Neuronal stem cell (in vitro differentiated cells): ENCODE results near the gene AHRR.
"Not testable (repeated sequence)": the region's sequence is repeated elsewhere in the genome, so short reads cannot be mapped to it uniquely, and the experiment has no call there.

ENCODE experiments used
- DNase-seq: peaks from one replicate; pipeline ENCODE4 v3.0.0-alpha.2; 2013; ENCODE audit warnings: low spot score
- H2AFZ ChIP-seq: one replicate; pipeline ENCODE4 v1.6.1; 2013; ENCODE audit warnings: mild to moderate bottlenecking, low read length, inconsistent platforms
- H2AK5ac ChIP-seq: 2 replicates; pipeline ENCODE4 v1.6.1; 2013; ENCODE audit warnings: low read depth, mild to moderate bottlenecking, inconsistent platforms, low read length, moderate library complexity, mixed read lengths
- H2BK120ac ChIP-seq: 2 replicates; pipeline ENCODE4 v1.6.1; 2013; ENCODE audit warnings: low read depth, mild to moderate bottlenecking, inconsistent platforms, low read length, moderate library complexity, mixed read lengths
- H2BK12ac ChIP-seq: one replicate; pipeline ENCODE4 v1.6.1; 2013; ENCODE audit warnings: low read length, inconsistent platforms
- H2BK15ac ChIP-seq: 2 replicates; pipeline ENCODE4 v1.6.1; 2013; ENCODE audit warnings: mild to moderate bottlenecking, low read length, inconsistent platforms, mixed read lengths
- H2BK5ac ChIP-seq: one replicate; pipeline ENCODE4 v1.6.1; 2013; ENCODE audit warnings: inconsistent platforms, mild to moderate bottlenecking, low read length, moderate library complexity
- H3K14ac ChIP-seq: one replicate; pipeline ENCODE4 v1.6.1; 2013; ENCODE audit warnings: low read length, inconsistent platforms
- H3K18ac ChIP-seq: 2 replicates; pipeline ENCODE4 v1.6.1; 2013; ENCODE audit warnings: low read length, inconsistent platforms
- H3K23ac ChIP-seq: 2 replicates; pipeline ENCODE4 v1.6.1; 2013; ENCODE audit warnings: low read depth, mild to moderate bottlenecking, mixed read lengths, low read length, inconsistent platforms; ENCODE audit not compliant: poor library complexity
- H3K27ac ChIP-seq: replicated peaks from 3 replicates; pipeline ENCODE4 v1.5.1; 2013; ENCODE audit warnings: low read length, inconsistent platforms
- H3K27me3 ChIP-seq, 3 experiments: 2 replicates each; pipeline ENCODE4 v1.6.1; 2013; ENCODE audit warnings: low read length in 3 of 3, mild to moderate bottlenecking in 2 of 3, inconsistent platforms in 1 of 3, low read depth in 1 of 3, mixed read lengths in 1 of 3, moderate library complexity in 1 of 3; ENCODE audit not compliant: control insufficient read depth in 3 of 3, insufficient read depth in 3 of 3
- H3K36me3 ChIP-seq, 2 donors: replicated peaks in 1 of 2; 2 replicates each; pipeline ENCODE4 v1.6.1; 2013; ENCODE audit warnings: low read length in 2 of 2; ENCODE audit not compliant: control insufficient read depth in 2 of 2, insufficient read depth in 2 of 2
- H3K4ac ChIP-seq: 2 replicates; pipeline ENCODE4 v1.6.1; 2013; ENCODE audit warnings: inconsistent platforms, mild to moderate bottlenecking, low read length, moderate library complexity
- H3K4me1 ChIP-seq, 2 donors: 1 replicate in 1 of 2; 2 replicates in 1 of 2; pipeline ENCODE4 v1.6.1; 2013; ENCODE audit warnings: low read length in 2 of 2, low read depth in 1 of 2; ENCODE audit not compliant: control insufficient read depth in 2 of 2, insufficient read depth in 1 of 2
- H3K4me2 ChIP-seq: one replicate; pipeline ENCODE4 v1.6.1; 2013; ENCODE audit warnings: mild to moderate bottlenecking, low read length, inconsistent platforms; ENCODE audit not compliant: insufficient read depth, poor library complexity, severe bottlenecking
- H3K4me3 ChIP-seq, 2 donors: 2 replicates each; pipeline ENCODE4 v1.5.1; 2013; ENCODE audit warnings: low read length in 2 of 2, mild to moderate bottlenecking in 2 of 2, inconsistent platforms in 1 of 2, moderate library complexity in 1 of 2
- H3K79me1 ChIP-seq: one replicate; pipeline ENCODE4 v1.6.1; 2013; ENCODE audit warnings: low read depth, mild to moderate bottlenecking, inconsistent platforms, low read length, moderate library complexity
- H3K9ac ChIP-seq: one replicate; pipeline ENCODE4 v1.6.1; 2013; ENCODE audit warnings: mild to moderate bottlenecking, low read depth, low read length, inconsistent platforms; ENCODE audit not compliant: poor library complexity
- H3K9me3 ChIP-seq, 2 donors: replicated peaks in 1 of 2; 2 replicates each; pipeline versions ENCODE3 to v1.6.1; 2013; ENCODE audit warnings: low read length in 2 of 2, mild to moderate bottlenecking in 2 of 2, inconsistent platforms in 1 of 2, low read depth in 1 of 2, mixed read lengths in 1 of 2, moderate library complexity in 1 of 2; ENCODE audit not compliant: control insufficient read depth in 2 of 2, insufficient read depth in 1 of 2
- H4K8ac ChIP-seq: one replicate; pipeline ENCODE4 v1.6.1; 2013; ENCODE audit warnings: low read depth, mild to moderate bottlenecking, inconsistent platforms, low read length, moderate library complexity
- H4K91ac ChIP-seq: one replicate; pipeline ENCODE4 v1.6.1; 2013; ENCODE audit warnings: low read length, low read depth, mild to moderate bottlenecking, inconsistent platforms; ENCODE audit not compliant: poor library complexity
- WGBS, 2 donors: extraction: QIAGEN DNeasy Blood & Tissue Kit; methylation state at CpG; one replicate each; pipeline ENCODE4 v1.1.7; 2013; ENCODE audit warnings: missing lambda C conversion rate in 2 of 2, mixed read lengths in 1 of 2; ENCODE audit not compliant: insufficient read length in 2 of 2, insufficient replicate concordance in 1 of 2; ENCODE audit errors: extremely low coverage in 2 of 2; 5-methylcytosine and 5-hydroxymethylcytosine counted together

The AHRR gene

GRCh38 chr5:296954-297353 is 24.6 kb upstream of the AHRR start:
- H3K4ac ChIP-seq, H3K27ac ChIP-seq, DNase-seq: not testable (repeated sequence)

DNA sequence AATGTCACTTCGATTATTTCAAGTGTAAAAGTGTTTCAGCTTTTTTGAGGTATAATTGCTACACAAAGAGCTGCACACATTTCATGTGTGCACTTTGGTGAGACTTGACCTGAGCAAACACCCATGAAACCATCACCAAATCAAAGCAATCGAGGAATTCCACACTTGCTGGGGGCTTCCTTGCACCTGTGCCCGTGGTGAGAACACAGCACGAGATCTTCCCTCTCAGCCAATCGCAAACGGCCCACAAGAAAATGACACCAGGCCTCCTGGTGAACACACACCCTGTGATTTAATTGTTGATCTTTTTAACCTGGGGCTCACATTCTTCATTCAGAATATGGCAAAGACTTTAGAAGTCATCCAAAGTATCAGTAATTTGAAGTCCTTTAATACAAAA is 24.1 kb upstream of the AHRR start:
- not testable (repeated sequence) for H2BK5ac ChIP-seq, H2BK12ac ChIP-seq, H3K36me3 ChIP-seq, H3K18ac ChIP-seq, H2AK5ac ChIP-seq, H3K9ac ChIP-seq, H2AFZ ChIP-seq, H3K4me2 ChIP-seq, H3K4me1 ChIP-seq, H3K23ac ChIP-seq, H2BK15ac ChIP-seq, H4K91ac ChIP-seq, H3K27ac ChIP-seq, H3K79me1 ChIP-seq, H3K9me3 ChIP-seq, H2BK120ac ChIP-seq, H3K4ac ChIP-seq, H3K14ac ChIP-seq, H4K8ac ChIP-seq, H3K27me3 ChIP-seq, DNase-seq, H3K4me3 ChIP-seq
- no CpG with 5 or more reads among the region's 6 CpGs for WGBS, 2 donors

More at GRCh38 chr5:296954-297353, 24.6 kb upstream of the AHRR start:
- not testable (repeated sequence) for H3K27me3 ChIP-seq, H3K79me1 ChIP-seq, H3K36me3 ChIP-seq, H2BK12ac ChIP-seq, H3K4me2 ChIP-seq, H2BK15ac ChIP-seq, H3K4me1 ChIP-seq, H3K14ac ChIP-seq, H2AK5ac ChIP-seq, H3K4me3 ChIP-seq, H4K91ac ChIP-seq, H3K18ac ChIP-seq, H3K9me3 ChIP-seq, H2BK5ac ChIP-seq, H2BK120ac ChIP-seq, H3K23ac ChIP-seq, H3K9ac ChIP-seq, H4K8ac ChIP-seq, H2AFZ ChIP-seq
- no CpG with 5 or more reads among the region's 16 CpGs for WGBS, 2 donors

- not testable (repeated sequence) for H3K27me3 ChIP-seq, H3K4me2 ChIP-seq, H2AK5ac ChIP-seq, H2BK5ac ChIP-seq, H3K18ac ChIP-seq, H3K79me1 ChIP-seq, H2AFZ ChIP-seq, H2BK120ac ChIP-seq, H3K4ac ChIP-seq, H3K23ac ChIP-seq, H3K36me3 ChIP-seq, DNase-seq, H3K14ac ChIP-seq, H3K9ac ChIP-seq, H2BK15ac ChIP-seq, H3K9me3 ChIP-seq, H3K4me3 ChIP-seq, H2BK12ac ChIP-seq, H3K4me1 ChIP-seq, H4K91ac ChIP-seq, H3K27ac ChIP-seq, H4K8ac ChIP-seq
- WGBS, 2 donors: no CpG with 5 or more reads among the region's 14 CpGs
These were observed 23.4 kb upstream of the AHRR start for GRCh38 chr5:297991-298736.

GRCh38 chr5:298737-299125 is 22.8 kb upstream of the AHRR start:
- H3K4me1 ChIP-seq: no peaks in the 10 kb centered on the region
- no peak overlapping the region for H3K14ac ChIP-seq
- no peaks in the 10 kb centered on the region for H3K79me1 ChIP-seq
- H4K91ac ChIP-seq: no peak overlapping the region
- no peak overlapping the region for H2BK15ac ChIP-seq
- no peak overlapping the region for H2AFZ ChIP-seq
- H3K27me3 ChIP-seq: no peaks in the 10 kb centered on the region
- H3K4me2 ChIP-seq: no peak overlapping the region
- no peak overlapping the region for H2BK120ac ChIP-seq
- DNase-seq: no peak
- H3K9me3 ChIP-seq: no peaks in the 10 kb centered on the region
- H3K9ac ChIP-seq: no peak overlapping the region
- no peak overlapping the region for H2BK12ac ChIP-seq
- no peak overlapping the region for H2AK5ac ChIP-seq
- H3K36me3 ChIP-seq: no peaks in the 10 kb centered on the region
- H4K8ac ChIP-seq: no peak overlapping the region
- H3K27ac ChIP-seq: no peak overlapping the region
- H3K4me3 ChIP-seq: no peak overlapping the region
- no CpG with 5 or more reads among the region's 2 CpGs for WGBS, 2 donors
- no peak overlapping the region for H3K23ac ChIP-seq
- no peak overlapping the region for H2BK5ac ChIP-seq
- H3K4ac ChIP-seq: no peak overlapping the region
- no peak overlapping the region for H3K18ac ChIP-seq
